A673 (cell line): Measurements from ENCODE around the gene C18orf32. TPM values are rescaled to one million over a fixed set of nuclear protein-coding genes. Genes with fewer than 3 reads are reported as not detected.
"Not testable (repeated sequence)": the region's sequence is repeated elsewhere in the genome, so short reads cannot be mapped to it uniquely, and the experiment has no call there.

Experiments used
- BruUV-seq: library from RNA; stranded (reverse); fragments of 400-500 nt; replicated peaks from 2 replicates; lab custom pipeline; 2021; lab: Mats Ljungman, UMichigan
- CTCF ChIA-PET: fragments of 300-600 bp; sonication (Branson Sonifier 250); formaldehyde crosslinking; loops from one replicate; lab custom pipeline; 2022; ENCODE audit warnings: antibody characterized with exemption; lab: Charles Lee
- POLR2A ChIA-PET: fragments of 300-600 bp; sonication (Branson Sonifier 250); formaldehyde crosslinking; loops from one replicate; lab custom pipeline; 2022; ENCODE audit warnings: antibody characterized with exemption; ENCODE audit not compliant: low non-redundant PET; lab: Charles Lee
- DNase-seq: peaks from one replicate; pipeline ENCODE4 v3.0.0-alpha.2; 2015; ENCODE audit warnings: low spot score
- H3K27ac ChIP-seq: fragments of 200-600 bp; sonication (generic); 2 replicates; pipeline ENCODE4 v1.5.1; 2016; ENCODE audit warnings: mixed run types, low read depth, mild to moderate bottlenecking, mixed read lengths, antibody characterized with exemption, low read length; ENCODE audit not compliant: poor library complexity, severe bottlenecking
- H3K27me3 ChIP-seq: fragments of 200-600 bp; sonication (generic); replicated peaks from 2 replicates; pipeline ENCODE4 v1.6.1; 2017; ENCODE audit warnings: mixed run types, low read depth, mild to moderate bottlenecking, mixed read lengths, antibody characterized with exemption, low read length; ENCODE audit not compliant: insufficient read depth, poor library complexity
- H3K36me3 ChIP-seq: fragments of 200-600 bp; sonication (generic); 2 replicates; pipeline ENCODE4 v1.6.1; 2016; ENCODE audit warnings: mixed run types, mild to moderate bottlenecking, mixed read lengths, antibody characterized with exemption, low read length; ENCODE audit not compliant: insufficient read depth, poor library complexity, severe bottlenecking
- H3K4me1 ChIP-seq: fragments of 200-600 bp; sonication (generic); 2 replicates; pipeline ENCODE4 v1.6.1; 2017; ENCODE audit warnings: mixed run types, mild to moderate bottlenecking, mixed read lengths, antibody characterized with exemption, low read length; ENCODE audit not compliant: insufficient read depth, poor library complexity, severe bottlenecking
- H3K4me3 ChIP-seq: fragments of 200-600 bp; sonication (generic); 2 replicates; pipeline ENCODE4 v1.5.1; 2016; ENCODE audit warnings: low read depth, mixed run types, mild to moderate bottlenecking, mixed read lengths, low read length; ENCODE audit not compliant: poor library complexity, severe bottlenecking
- H3K9me3 ChIP-seq: fragments of 200-600 bp; sonication (generic); 2 replicates; pipeline ENCODE4 v1.6.1; 2016; ENCODE audit warnings: mixed run types, low read depth, mild to moderate bottlenecking, mixed read lengths, antibody characterized with exemption, low read length; ENCODE audit not compliant: poor library complexity, severe bottlenecking
- CTCF ChIP-seq: fragments of 300-800, 200-600 bp; sonication (generic); conservative IDR thresholded peaks from 2 replicates; pipeline ENCODE4 v1.5.1; 2017; ENCODE audit warnings: low read depth, mild to moderate bottlenecking, antibody characterized with exemption, low read length, moderate library complexity, mixed read lengths
- EZH2 ChIP-seq: fragments of 200-600 bp; sonication (generic); IDR thresholded peaks from 2 replicates; pipeline ENCODE4 v1.6.1; 2017; ENCODE audit warnings: borderline replicate concordance, low read depth, mild to moderate bottlenecking, mixed read lengths, antibody characterized with exemption, low read length; ENCODE audit not compliant: poor library complexity, severe bottlenecking
- intact Hi-C: fragments of 100-400 bp; cut with micrococcal nuclease; formaldehyde crosslinking; loops from one replicate; pipeline ENCODE4 v1.10.0; 2022; ENCODE audit not compliant: unreplicated experiment
- total RNA-seq: library from RNA; stranded (reverse); gene quantifications from 2 replicates; pipeline ENCODE4 v1.2.3, GENCODE V29; 2021

C18orf32 gene
- total RNA-seq, 1 experiment from 2014 or later: 43.8 TPM

GRCh38 chr18:49457616-49458015, 29.4 kb downstream of the C18orf32 start:
- CTCF ChIA-PET: no interaction called here
- Histone ChIP-seq H3K9me3 (no peaks in the 10 kb centered on the region), H3K27me3 (no peaks in the 10 kb centered on the region), H3K27ac (no peak overlapping the region), H3K4me3 (no peak overlapping the region), H3K36me3 (no peaks in the 10 kb centered on the region), H3K4me1 (peaks cover 13% of the 10 kb centered on the region)
- POLR2A ChIA-PET: no interaction called here
- BruUV-seq: no TSS peak
- intact Hi-C loops: no loop called here
- TF ChIP-seq CTCF (no peak), EZH2 (no peak)
- no peak for DNase-seq

- Histone ChIP-seq H3K27me3 (no peaks in the 10 kb centered on the region), H3K4me1 (peaks cover 13% of the 10 kb centered on the region), H3K9me3 (no peaks in the 10 kb centered on the region), H3K4me3 (no peak overlapping the region), H3K27ac (no peak overlapping the region), H3K36me3 (no peaks in the 10 kb centered on the region)
- CTCF ChIA-PET: no interaction called here
- intact Hi-C loops: no loop called here
- no TSS peak for BruUV-seq
- POLR2A ChIA-PET: no interaction called here
- no peak for DNase-seq
- no peak for TF ChIP-seq CTCF
- TF ChIP-seq EZH2: no peak
Measured at GRCh38 chr18:49456794-49457193, 30.2 kb downstream of the C18orf32 start.

GRCh38 chr18:49452534-49452933, 34.5 kb downstream of the C18orf32 start:
- H3K27ac ChIP-seq, H3K4me1 ChIP-seq, H3K36me3 ChIP-seq, H3K27me3 ChIP-seq, DNase-seq, intact Hi-C loops, H3K4me3 ChIP-seq, CTCF ChIA-PET, BruUV-seq: not testable (repeated sequence)
- peaks cover 19% of the 10 kb centered on the region for H3K9me3 ChIP-seq
- POLR2A ChIA-PET: interaction anchor here (0.6 kb wide), 1 partner anchor 339 kb away, joined by 3 read pairs; no protein-coding TSS in a partner anchor

- H3K27me3 ChIP-seq: no peaks in the 10 kb centered on the region
- no peaks in the 10 kb centered on the region for H3K36me3 ChIP-seq
- TF ChIP-seq CTCF: peak; percentile 74
- TF ChIP-seq EZH2: no peak
- H3K9me3 ChIP-seq: peaks cover 19% of the 10 kb centered on the region
- intact Hi-C loops: loop anchor here (2.0 to 10.0 kb wide), 2 partner anchors 673 to 771 kb away; no protein-coding TSS in a partner anchor
- POLR2A ChIA-PET: no interaction called here
- no peak overlapping the region for H3K4me3 ChIP-seq
- H3K27ac ChIP-seq: no peak overlapping the region
- CTCF ChIA-PET: no interaction called here
- peak; percentile 81 for DNase-seq
- no TSS peak for BruUV-seq
- no peaks in the 10 kb centered on the region for H3K4me1 ChIP-seq
Measured at GRCh38 chr18:49447810-49448745, 39.0 kb downstream of the C18orf32 start.
